GM12878 (cell line): ENCODE results near the gene COMMD6. TPM values are rescaled to one million over a fixed set of nuclear protein-coding genes. Genes with fewer than 3 reads are reported as not detected.

Experiments used
- ATF2 ChIP-seq: IDR thresholded peaks from 2 replicates; pipeline ENCODE4 v1.6.1; 2012; ENCODE audit warnings: low read length, inconsistent platforms
- DPF2 ChIP-seq: fragments of 450-650 bp; IDR thresholded peaks from 2 replicates; pipeline ENCODE4 v1.6.1; 2017; ENCODE audit warnings: mild to moderate bottlenecking
- EED ChIP-seq: sonication (generic); IDR thresholded peaks from 2 replicates; pipeline ENCODE4 v1.6.1; 2016; ENCODE audit warnings: antibody characterized with exemption, low read depth
- MXI1 ChIP-seq: fragments of 150-350 bp; IDR thresholded peaks from 2 replicates; pipeline ENCODE4 v1.6.1; 2011; ENCODE audit warnings: low read depth, mild to moderate bottlenecking, inconsistent platforms, low read length, improper control_type of control experiment
- NBN ChIP-seq: fragments of 450-650 bp; IDR thresholded peaks from 2 replicates; pipeline ENCODE4 v1.6.1; 2016
- POLR2A ChIP-seq: IDR thresholded peaks from 2 replicates; pipeline ENCODE4 v1.6.1; 2011; ENCODE audit warnings: low read depth, mild to moderate bottlenecking, low read length
- POLR2AphosphoS5 ChIP-seq: IDR thresholded peaks from 2 replicates; pipeline ENCODE4 v1.6.1; 2011; ENCODE audit warnings: mild to moderate bottlenecking, low read length, inconsistent platforms
- REST ChIP-seq: IDR thresholded peaks from 2 replicates; pipeline ENCODE4 v1.6.1; 2012; ENCODE audit warnings: mild to moderate bottlenecking, low read depth, low read length
- SP1 ChIP-seq: IDR thresholded peaks from one replicate; pipeline ENCODE4 v1.6.1; 2011; ENCODE audit warnings: low read depth, low read length
- SPI1 ChIP-seq: IDR thresholded peaks from 2 replicates; pipeline ENCODE4 v1.6.1; 2011; ENCODE audit warnings: low read depth, mild to moderate bottlenecking, low read length, moderate library complexity, borderline replicate concordance; ENCODE audit not compliant: insufficient read depth
- WRNIP1 ChIP-seq: IDR thresholded peaks from 2 replicates; pipeline ENCODE4 v1.6.1; 2011; ENCODE audit warnings: low read depth, low read length, improper control_type of control experiment, borderline replicate concordance
- YY1 ChIP-seq: IDR thresholded peaks from 2 replicates; pipeline ENCODE4 v1.6.1; 2011; ENCODE audit warnings: low read depth, mild to moderate bottlenecking, low read length
- ZBTB40 ChIP-seq: fragments of 450-650 bp; IDR thresholded peaks from 2 replicates; pipeline ENCODE4 v1.6.1; 2016; ENCODE audit warnings: mild to moderate bottlenecking, moderate library complexity, borderline replicate concordance
- ZNF622 ChIP-seq: fragments of 450-650 bp; IDR thresholded peaks from 2 replicates; pipeline ENCODE4 v1.6.1; 2017; ENCODE audit warnings: mild to moderate bottlenecking, inconsistent platforms
- polyA plus RNA-seq, 11 experiments: library from polyadenylated mRNA; depleted of rRNA in 4 of 11; unstranded in 6 of 11; stranded (reverse) in 5 of 11; fragments of >200 nt; fragmentation: Nextera tagmentation in 4 of 11; fragmentation: Illumina TruSeq in 1 of 11; extraction: Ambion mirVana in 4 of 11; extraction: Trizol in 1 of 11; gene quantifications; 1 replicate in 1 of 11; 2 replicates in 10 of 11; pipeline versions ENCODE4 v1.2.1 to v1.2.3, GENCODE V29; 2011 to 2016; ENCODE audit warnings: inconsistent platforms in 2 of 11, missing spikeins in 2 of 11, low read depth in 1 of 11
- total RNA-seq, 4 experiments: library from RNA; depleted of rRNA in 3 of 4; stranded (reverse); fragments of >200 nt in 3 of 4; fragmentation: Illumina TruSeq in 1 of 4; extraction: Trizol in 1 of 4; gene quantifications; 2 replicates each; pipeline versions ENCODE4 v1.2.1 to v1.2.3, GENCODE V29; 2013 to 2021
- TF ChIP-seq, protein P1 (sequence below): fragments of 450-650 bp; IDR thresholded peaks from 2 replicates; pipeline ENCODE4 v1.6.1; 2017; ENCODE audit warnings: antibody characterized with exemption, mild to moderate bottlenecking, moderate library complexity
- TF ChIP-seq, protein P2 (sequence below): IDR thresholded peaks from 2 replicates; pipeline ENCODE4 v1.6.1; 2011; ENCODE audit warnings: low read depth, low read length, improper control_type of control experiment, borderline replicate concordance

The COMMD6 gene
- total and polyA plus RNA-seq, 10 of the 15 experiments (the other 5 are each of a cell fraction or from before 2014, with no cell fraction given): 127 to 509 (median 247) TPM

- peak; percentile 79; the same call in 1 of the 2 replicates for TF ChIP-seq ZBTB40
- peak; percentile 62; the same call in 1 of the 2 replicates for TF ChIP-seq DPF2
- no peak for TF ChIP-seq REST
- TF ChIP-seq SPI1: peak; percentile 73; the same call in 1 of the 2 replicates
- TF ChIP-seq NBN: peak; percentile 80
- TF ChIP-seq, protein P1, sequence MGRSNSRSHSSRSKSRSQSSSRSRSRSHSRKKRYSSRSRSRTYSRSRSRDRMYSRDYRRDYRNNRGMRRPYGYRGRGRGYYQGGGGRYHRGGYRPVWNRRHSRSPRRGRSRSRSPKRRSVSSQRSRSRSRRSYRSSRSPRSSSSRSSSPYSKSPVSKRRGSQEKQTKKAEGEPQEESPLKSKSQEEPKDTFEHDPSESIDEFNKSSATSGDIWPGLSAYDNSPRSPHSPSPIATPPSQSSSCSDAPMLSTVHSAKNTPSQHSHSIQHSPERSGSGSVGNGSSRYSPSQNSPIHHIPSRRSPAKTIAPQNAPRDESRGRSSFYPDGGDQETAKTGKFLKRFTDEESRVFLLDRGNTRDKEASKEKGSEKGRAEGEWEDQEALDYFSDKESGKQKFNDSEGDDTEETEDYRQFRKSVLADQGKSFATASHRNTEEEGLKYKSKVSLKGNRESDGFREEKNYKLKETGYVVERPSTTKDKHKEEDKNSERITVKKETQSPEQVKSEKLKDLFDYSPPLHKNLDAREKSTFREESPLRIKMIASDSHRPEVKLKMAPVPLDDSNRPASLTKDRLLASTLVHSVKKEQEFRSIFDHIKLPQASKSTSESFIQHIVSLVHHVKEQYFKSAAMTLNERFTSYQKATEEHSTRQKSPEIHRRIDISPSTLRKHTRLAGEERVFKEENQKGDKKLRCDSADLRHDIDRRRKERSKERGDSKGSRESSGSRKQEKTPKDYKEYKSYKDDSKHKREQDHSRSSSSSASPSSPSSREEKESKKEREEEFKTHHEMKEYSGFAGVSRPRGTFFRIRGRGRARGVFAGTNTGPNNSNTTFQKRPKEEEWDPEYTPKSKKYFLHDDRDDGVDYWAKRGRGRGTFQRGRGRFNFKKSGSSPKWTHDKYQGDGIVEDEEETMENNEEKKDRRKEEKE: peak; percentile 96
- peak; percentile 95 for TF ChIP-seq POLR2AphosphoS5
- TF ChIP-seq SP1: peak; percentile 57
- peak; percentile 16; the same call in 1 of the 2 replicates for TF ChIP-seq MXI1
- TF ChIP-seq, protein P2, sequence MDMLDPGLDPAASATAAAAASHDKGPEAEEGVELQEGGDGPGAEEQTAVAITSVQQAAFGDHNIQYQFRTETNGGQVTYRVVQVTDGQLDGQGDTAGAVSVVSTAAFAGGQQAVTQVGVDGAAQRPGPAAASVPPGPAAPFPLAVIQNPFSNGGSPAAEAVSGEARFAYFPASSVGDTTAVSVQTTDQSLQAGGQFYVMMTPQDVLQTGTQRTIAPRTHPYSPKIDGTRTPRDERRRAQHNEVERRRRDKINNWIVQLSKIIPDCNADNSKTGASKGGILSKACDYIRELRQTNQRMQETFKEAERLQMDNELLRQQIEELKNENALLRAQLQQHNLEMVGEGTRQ: no peak
- TF ChIP-seq YY1: peak; percentile 88
- no peak for TF ChIP-seq ATF2
- TF ChIP-seq ZNF622: no peak
- peak; percentile 97 for TF ChIP-seq POLR2A
- peak; percentile 79 for TF ChIP-seq EED
- 0 out of 2 replicates have a peak, but pooled peaks have one; percentile 59 for TF ChIP-seq WRNIP1
Measured at GRCh38 chr13:75537401-75538365, at the start of gene COMMD6 (continued).
